Keratinocyte (primary cell): ENCODE data around the gene BLMH. TPM values are rescaled to one million over a fixed set of nuclear protein-coding genes. Genes with fewer than 3 reads are reported as not detected.

Source experiments
- DNase-seq: peaks from one replicate; pipeline ENCODE4 v3.0.0-alpha.2; 2011; ENCODE audit warnings: low read depth, missing footprints, low spot score
- FAIRE-seq: peaks from 2 replicates; lab custom pipeline; 2011; peaks lifted over from hg19 to GRCh38; lab: Jason Lieb, UNC
- H2AFZ ChIP-seq: 2 replicates; pipeline ENCODE4 v1.6.0; 2012; ENCODE audit warnings: low read length, control low read depth, inconsistent platforms; ENCODE audit not compliant: control insufficient read depth
- H3K27ac ChIP-seq: 2 replicates; pipeline ENCODE4 v1.5.1; 2011; ENCODE audit warnings: low read length; ENCODE audit not compliant: control insufficient read depth, insufficient read depth
- H3K27me3 ChIP-seq: 3 replicates; pipeline ENCODE4 v1.6.0; 2011; ENCODE audit warnings: low read length; ENCODE audit not compliant: control insufficient read depth, insufficient read depth; ENCODE audit errors: extremely low read depth
- H3K36me3 ChIP-seq, 2 experiments: 2 replicates in 1 of 2; 3 replicates in 1 of 2; pipeline ENCODE4 v1.5.1; 2011; ENCODE audit warnings: low read length in 2 of 2, mild to moderate bottlenecking in 1 of 2; ENCODE audit not compliant: control insufficient read depth in 2 of 2, insufficient read depth in 2 of 2; ENCODE audit errors: extremely low read depth in 1 of 2
- H3K4me1 ChIP-seq: 3 replicates; pipeline ENCODE4 v1.5.1; 2011; ENCODE audit warnings: low read length; ENCODE audit not compliant: control insufficient read depth, insufficient read depth; ENCODE audit errors: extremely low read depth
- H3K4me2 ChIP-seq: 3 replicates; pipeline ENCODE4 v1.6.0; 2011; ENCODE audit warnings: low read depth, low read length; ENCODE audit not compliant: control insufficient read depth, insufficient read depth; ENCODE audit errors: extremely low read depth
- H3K4me3 ChIP-seq, 3 experiments: fragments of 200-600 bp in 1 of 3; sonication (generic) in 1 of 3; 2 replicates in 2 of 3; 3 replicates in 1 of 3; pipeline ENCODE4 v1.5.1; 2011 to 2016; ENCODE audit warnings: low read length in 3 of 3, mild to moderate bottlenecking in 3 of 3, control low read depth in 2 of 3, inconsistent platforms in 1 of 3, low read depth in 1 of 3, mixed read lengths in 1 of 3, mixed run types in 1 of 3, moderate library complexity in 1 of 3; ENCODE audit not compliant: control insufficient read depth in 2 of 3, insufficient read depth in 2 of 3; ENCODE audit errors: extremely low read depth in 1 of 3
- H3K79me2 ChIP-seq: 2 replicates; pipeline ENCODE4 v1.6.0; 2012; ENCODE audit warnings: low read length; ENCODE audit not compliant: control insufficient read depth, insufficient read depth
- H3K9ac ChIP-seq: 3 replicates; pipeline ENCODE4 v1.6.0; 2011; ENCODE audit warnings: low read length; ENCODE audit not compliant: control insufficient read depth, insufficient read depth; ENCODE audit errors: extremely low read depth
- H3K9me1 ChIP-seq: 3 replicates; pipeline ENCODE4 v1.6.0; 2011; ENCODE audit warnings: low read length; ENCODE audit not compliant: control insufficient read depth, insufficient read depth; ENCODE audit errors: extremely low read depth
- H3K9me3 ChIP-seq: 2 replicates; pipeline ENCODE4 v1.5.1; 2012; ENCODE audit warnings: low read depth, low read length; ENCODE audit not compliant: control insufficient read depth
- H4K20me1 ChIP-seq: 3 replicates; pipeline ENCODE4 v1.6.0; 2011; ENCODE audit warnings: low read length; ENCODE audit not compliant: control insufficient read depth, insufficient read depth; ENCODE audit errors: extremely low read depth
- EZH2 ChIP-seq: IDR thresholded peaks from one replicate; pipeline ENCODE4 v1.6.1; 2012; ENCODE audit warnings: inconsistent platforms, mild to moderate bottlenecking, low read length, moderate library complexity
- dilution Hi-C: fragments of 300-500 bp; cut with MboI; formaldehyde crosslinking; loops from one replicate; pipeline ENCODE4 v1.7.0; 2020; ENCODE audit warnings: low sequenced_read_pairs; ENCODE audit not compliant: extremely low pct_ligation_motif_present
- polyA plus RNA-seq, 5 experiments: library from polyadenylated mRNA; depleted of rRNA in 3 of 5; stranded (reverse) in 3 of 5; stranded (forward) in 1 of 5; unstranded in 1 of 5; fragments of >200 nt; gene quantifications; 1 replicate in 1 of 5; 2 replicates in 3 of 5; 3 replicates in 1 of 5; pipeline versions ENCODE4 v1.2.1 to v1.2.3, GENCODE V29; 2011 to 2012; ENCODE audit warnings: missing spikeins in 2 of 5, low read depth in 1 of 5, low replicate concordance in 1 of 5
- TF ChIP-seq, protein P1 (sequence below), 3 experiments: IDR thresholded peaks in 1 of 3; conservative IDR thresholded peaks in 1 of 3; optimal IDR thresholded peaks in 1 of 3; 2 replicates in 2 of 3; 3 replicates in 1 of 3; pipeline versions ENCODE3 to v1.5.1; 2011; ENCODE audit warnings: low read length in 3 of 3, mild to moderate bottlenecking in 3 of 3, moderate library complexity in 2 of 3, control low read depth in 1 of 3, inconsistent platforms in 1 of 3; ENCODE audit not compliant: insufficient read depth in 2 of 3; ENCODE audit errors: extremely low read depth in 1 of 3

The BLMH gene
- polyA plus RNA-seq, 1 donor (not counting 4 experiments of a cell fraction or from before 2014, with no cell fraction given), result 4.2 TPM

DNA sequence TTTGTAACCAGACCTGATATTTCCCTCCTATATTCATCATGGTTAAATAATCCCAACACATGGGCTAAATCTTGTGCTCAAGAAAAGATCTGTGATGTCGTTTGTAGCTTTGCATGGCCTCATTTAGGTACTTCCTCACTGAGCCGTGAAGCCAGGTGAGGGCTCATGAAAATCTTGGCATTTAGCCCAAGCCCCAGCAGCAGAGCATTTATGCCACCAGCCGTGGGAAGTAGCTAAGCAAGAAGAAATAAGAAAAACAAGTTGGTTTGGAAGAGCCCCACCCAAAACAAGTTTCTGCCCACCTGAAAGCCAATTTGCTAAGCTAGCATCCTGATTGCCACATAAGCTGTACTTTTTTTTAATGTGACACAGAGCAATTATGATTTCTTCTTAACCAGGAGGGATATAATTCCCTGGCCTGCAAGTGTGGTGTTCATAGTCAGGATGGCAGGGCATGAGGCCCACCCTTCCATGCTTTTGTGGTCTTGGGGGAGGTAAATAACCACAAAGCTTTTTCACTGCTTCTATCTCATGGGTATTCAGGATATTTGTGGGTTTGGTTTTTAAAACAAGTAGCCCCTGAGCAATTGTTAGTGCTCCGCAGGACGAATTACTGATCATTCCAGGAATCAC, 31.6 kb upstream of the BLMH start:
- no peak overlapping the region for H3K9ac ChIP-seq
- peak overlapping the region; percentile 24 for H3K27ac ChIP-seq
- H3K4me3 ChIP-seq, result no peak overlapping the region
- no peaks in the 10 kb centered on the region for H3K79me2 ChIP-seq
- no peaks in the 10 kb centered on the region for H3K9me1 ChIP-seq
- H3K4me1 ChIP-seq, result peaks cover 16% of the 10 kb centered on the region
- peak overlapping the region; percentile 51 for H3K4me2 ChIP-seq
- H4K20me1 ChIP-seq, result no peaks in the 10 kb centered on the region
- dilution Hi-C loops, result loop anchor here (10.0 kb wide), 1 partner anchor 129 kb away; no protein-coding TSS in a partner anchor
- no peaks in the 10 kb centered on the region for H3K36me3 ChIP-seq
- TF ChIP-seq, protein P1, sequence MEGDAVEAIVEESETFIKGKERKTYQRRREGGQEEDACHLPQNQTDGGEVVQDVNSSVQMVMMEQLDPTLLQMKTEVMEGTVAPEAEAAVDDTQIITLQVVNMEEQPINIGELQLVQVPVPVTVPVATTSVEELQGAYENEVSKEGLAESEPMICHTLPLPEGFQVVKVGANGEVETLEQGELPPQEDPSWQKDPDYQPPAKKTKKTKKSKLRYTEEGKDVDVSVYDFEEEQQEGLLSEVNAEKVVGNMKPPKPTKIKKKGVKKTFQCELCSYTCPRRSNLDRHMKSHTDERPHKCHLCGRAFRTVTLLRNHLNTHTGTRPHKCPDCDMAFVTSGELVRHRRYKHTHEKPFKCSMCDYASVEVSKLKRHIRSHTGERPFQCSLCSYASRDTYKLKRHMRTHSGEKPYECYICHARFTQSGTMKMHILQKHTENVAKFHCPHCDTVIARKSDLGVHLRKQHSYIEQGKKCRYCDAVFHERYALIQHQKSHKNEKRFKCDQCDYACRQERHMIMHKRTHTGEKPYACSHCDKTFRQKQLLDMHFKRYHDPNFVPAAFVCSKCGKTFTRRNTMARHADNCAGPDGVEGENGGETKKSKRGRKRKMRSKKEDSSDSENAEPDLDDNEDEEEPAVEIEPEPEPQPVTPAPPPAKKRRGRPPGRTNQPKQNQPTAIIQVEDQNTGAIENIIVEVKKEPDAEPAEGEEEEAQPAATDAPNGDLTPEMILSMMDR (optimal IDR thresholded peaks at IDR 0.05 in 1 of 3, IDR thresholded peaks at IDR 0.05 in 1 of 3, conservative IDR thresholded peaks at IDR 0.05 in 1 of 3; ENCODE audit: extremely low read depth in 1 of 3, insufficient read depth in 2 of 3, low read length in 3 of 3), result no peak
- TF ChIP-seq EZH2, result no peak
- H3K27me3 ChIP-seq, result peaks cover 30% of the 10 kb centered on the region
- no peaks in the 10 kb centered on the region for H3K9me3 ChIP-seq
- H2AFZ ChIP-seq, result no peak overlapping the region
- no peak for FAIRE-seq
- no peak for DNase-seq

DNA sequence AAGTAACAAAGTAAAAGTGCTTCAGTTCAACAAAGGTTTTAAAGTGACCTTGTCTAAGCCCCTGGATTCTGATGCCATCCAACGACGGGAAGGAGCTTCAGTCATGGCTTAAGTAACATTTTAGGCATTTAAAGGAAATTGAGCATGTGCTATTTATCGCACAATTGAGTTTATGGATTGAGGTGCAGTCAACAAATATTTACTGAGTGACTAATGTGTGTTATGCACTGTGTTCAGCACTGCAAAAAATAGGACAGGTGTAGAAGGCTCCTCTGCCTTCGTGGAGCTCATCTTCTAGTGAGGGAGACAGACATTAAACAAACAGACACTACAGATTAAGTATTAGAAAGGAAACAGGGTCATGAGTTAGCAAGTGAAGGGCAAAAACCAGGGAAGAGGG, 29.6 kb upstream of the BLMH start:
- FAIRE-seq (no peak), DNase-seq (no peak)
- dilution Hi-C loops, result loop anchor here (10.0 kb wide), 1 partner anchor 127 kb away; no protein-coding TSS in a partner anchor
- no peak overlapping the region for H3K9ac ChIP-seq
- H3K9me1 ChIP-seq, result no peaks in the 10 kb centered on the region
- H3K36me3 ChIP-seq, result no peaks in the 10 kb centered on the region
- H3K4me2 ChIP-seq, result no peak overlapping the region
- no peaks in the 10 kb centered on the region for H3K79me2 ChIP-seq
- H3K27ac ChIP-seq, result no peak overlapping the region
- H3K27me3 ChIP-seq, result peaks cover 30% of the 10 kb centered on the region
- H4K20me1 ChIP-seq, result no peaks in the 10 kb centered on the region
- no peak overlapping the region for H3K4me3 ChIP-seq
- no peaks in the 10 kb centered on the region for H3K9me3 ChIP-seq
- no peak for TF ChIP-seq EZH2
- TF ChIP-seq, protein P1 (optimal IDR thresholded peaks at IDR 0.05 in 1 of 3, IDR thresholded peaks at IDR 0.05 in 1 of 3, conservative IDR thresholded peaks at IDR 0.05 in 1 of 3; ENCODE audit: extremely low read depth in 1 of 3, insufficient read depth in 2 of 3, low read length in 3 of 3), result no peak
- peaks cover 16% of the 10 kb centered on the region for H3K4me1 ChIP-seq
- H2AFZ ChIP-seq, result no peak overlapping the region
